MG63 (cell line): ENCODE results near the gene GUCD1. TPM values are rescaled to one million over a fixed set of nuclear protein-coding genes. Genes with fewer than 3 reads are reported as not detected.
A peak's percentile ranks its signal among the peaks of the same experiment; 100 is the strongest.

ENCODE experiments used
- DNase-seq: peaks from one replicate; pipeline ENCODE4 v3.0.0-alpha.2; 2020
- H3K27me3 ChIP-seq: fragments of 250-450 bp; sonication (Bioruptor Pico); 2 replicates; pipeline ENCODE4 v1.5.1; 2020; ENCODE audit warnings: mild to moderate bottlenecking, moderate library complexity
- H3K36me3 ChIP-seq: fragments of 250-450 bp; sonication (Bioruptor Pico); 2 replicates; pipeline ENCODE4 v1.5.1; 2020; ENCODE audit warnings: mild to moderate bottlenecking, moderate library complexity
- H3K4me3 ChIP-seq: fragments of 250-450 bp; sonication (Bioruptor Pico); 2 replicates; pipeline ENCODE4 v1.5.1; 2020; ENCODE audit warnings: mild to moderate bottlenecking, moderate library complexity
- H3K9me3 ChIP-seq: fragments of 250-450 bp; sonication (Bioruptor Pico); 2 replicates; pipeline ENCODE4 v1.5.1; 2020; ENCODE audit warnings: mild to moderate bottlenecking, moderate library complexity
- total RNA-seq: library from RNA; depleted of rRNA; stranded (reverse); fragments of >200 nt; shearing (Covaris generic); gene quantifications from 2 replicates; pipeline ENCODE4 v1.2.3, GENCODE V29; 2014; ENCODE audit warnings: low replicate concordance

Gene GUCD1
- total RNA-seq, 1 experiment from 2014 or later, result 128 TPM

DNA sequence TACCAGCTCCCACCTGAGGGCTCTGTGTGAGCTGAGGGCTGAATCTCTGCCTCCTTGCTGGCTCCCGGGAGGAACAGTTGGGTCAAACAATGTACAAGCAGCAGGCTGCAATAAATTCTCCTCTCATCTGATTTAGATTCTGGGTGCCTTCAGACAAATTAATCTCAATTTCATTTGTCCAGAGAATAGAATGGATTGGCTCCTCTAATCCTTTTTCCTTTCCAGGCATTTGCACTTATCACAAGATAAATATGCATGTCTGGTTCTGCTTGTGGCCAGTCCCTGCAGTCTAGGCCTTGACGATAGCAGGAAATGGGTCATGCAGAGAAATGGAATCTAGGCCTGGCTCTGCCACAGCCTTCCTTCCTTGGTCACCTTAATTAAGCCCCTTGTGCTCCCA lies 31.1 kb downstream of the GUCD1 start:
- H3K9me3 ChIP-seq, result no peaks in the 10 kb centered on the region
- no peaks in the 10 kb centered on the region for H3K36me3 ChIP-seq
- H3K27me3 ChIP-seq, result no peaks in the 10 kb centered on the region
- H3K4me3 ChIP-seq, result no peak overlapping the region
- DNase-seq, result no peak

DNA sequence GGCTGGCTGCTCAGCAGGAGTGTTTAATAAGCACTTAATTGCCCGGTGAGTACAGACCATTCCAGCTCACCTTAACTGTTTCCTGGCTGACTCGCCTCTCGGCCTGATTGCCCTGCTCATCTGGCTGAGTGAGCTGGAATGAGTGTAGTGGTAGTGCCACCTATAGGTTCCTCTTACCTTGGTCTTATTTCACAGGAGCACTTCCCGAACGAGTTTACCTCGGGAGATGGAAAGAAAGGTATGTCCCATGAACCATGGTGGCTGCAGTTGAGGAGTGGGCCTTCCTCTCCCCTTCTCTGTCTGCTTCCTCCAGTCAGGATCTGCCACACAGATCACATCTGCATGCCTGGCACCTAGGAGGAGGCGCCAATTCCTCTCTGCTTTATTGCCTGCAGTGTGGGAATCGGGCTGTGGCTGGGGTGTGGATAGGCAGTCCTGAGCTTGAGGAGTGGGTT lies 33.1 kb downstream of the GUCD1 start:
- H3K4me3 ChIP-seq, result no peak overlapping the region
- no peaks in the 10 kb centered on the region for H3K36me3 ChIP-seq
- H3K27me3 ChIP-seq, result no peaks in the 10 kb centered on the region
- H3K9me3 ChIP-seq, result no peaks in the 10 kb centered on the region
- DNase-seq, result peak; percentile 52

DNA sequence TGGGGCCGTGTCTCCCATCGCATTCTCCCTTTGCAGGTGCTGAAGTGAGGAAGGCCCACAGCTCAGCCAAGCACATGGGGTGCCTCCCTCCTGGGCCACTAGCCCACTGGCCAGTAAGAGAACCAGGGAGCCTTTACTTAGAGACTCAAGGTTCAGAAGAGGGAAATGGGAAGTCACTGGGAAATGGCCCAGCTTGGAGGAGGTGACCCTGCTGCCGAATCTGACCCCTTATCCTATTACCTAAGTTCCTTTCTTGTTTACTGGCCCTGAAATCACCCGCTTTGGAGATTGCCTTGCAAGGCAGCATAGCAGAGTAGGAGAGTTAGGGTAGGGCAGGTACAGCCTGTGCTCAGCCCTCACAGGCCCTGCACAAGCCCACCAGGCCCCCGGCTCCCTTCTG lies 35.4 kb downstream of the GUCD1 start:
- no peaks in the 10 kb centered on the region for H3K27me3 ChIP-seq
- H3K36me3 ChIP-seq, result no peaks in the 10 kb centered on the region
- DNase-seq, result no peak
- no peaks in the 10 kb centered on the region for H3K9me3 ChIP-seq
- H3K4me3 ChIP-seq, result no peak overlapping the region

DNA sequence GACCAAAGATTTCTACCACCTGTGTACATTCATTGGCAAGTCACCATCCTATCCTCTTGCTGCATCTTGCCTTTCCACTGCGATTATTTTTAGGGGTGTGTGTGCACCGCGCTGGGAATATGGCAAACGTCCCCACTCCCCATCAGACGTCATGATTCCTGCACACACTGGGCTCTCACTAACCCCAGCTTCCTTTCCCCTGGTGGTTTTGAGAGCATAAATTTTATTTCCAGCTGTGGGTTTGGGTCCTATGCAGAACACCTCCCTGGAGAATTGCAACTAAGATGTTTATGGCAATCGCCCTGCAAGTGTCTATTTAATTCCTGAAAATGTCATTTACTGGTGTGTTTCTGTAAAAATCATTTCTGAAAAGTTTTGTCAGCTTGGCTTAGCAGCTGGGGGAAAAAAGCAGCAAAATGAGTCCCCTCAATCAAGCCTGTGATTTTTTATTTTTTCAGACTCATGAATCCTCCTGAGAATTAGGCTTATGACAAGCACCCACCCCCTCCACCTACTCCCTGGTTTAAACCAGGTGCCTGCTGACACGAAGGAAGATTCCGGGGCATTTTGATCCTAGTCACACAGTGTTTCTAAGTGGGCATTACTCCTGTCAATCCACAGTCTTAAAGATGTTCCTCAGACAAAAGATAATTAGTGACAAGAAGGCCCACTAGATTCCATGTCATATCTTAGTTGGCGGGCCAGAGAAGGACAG lies 36.0 kb downstream of the GUCD1 start:
- Histone ChIP-seq H3K4me3 (no peak overlapping the region), H3K36me3 (no peaks in the 10 kb centered on the region), H3K27me3 (no peaks in the 10 kb centered on the region), H3K9me3 (no peaks in the 10 kb centered on the region)
- no peak for DNase-seq

DNA sequence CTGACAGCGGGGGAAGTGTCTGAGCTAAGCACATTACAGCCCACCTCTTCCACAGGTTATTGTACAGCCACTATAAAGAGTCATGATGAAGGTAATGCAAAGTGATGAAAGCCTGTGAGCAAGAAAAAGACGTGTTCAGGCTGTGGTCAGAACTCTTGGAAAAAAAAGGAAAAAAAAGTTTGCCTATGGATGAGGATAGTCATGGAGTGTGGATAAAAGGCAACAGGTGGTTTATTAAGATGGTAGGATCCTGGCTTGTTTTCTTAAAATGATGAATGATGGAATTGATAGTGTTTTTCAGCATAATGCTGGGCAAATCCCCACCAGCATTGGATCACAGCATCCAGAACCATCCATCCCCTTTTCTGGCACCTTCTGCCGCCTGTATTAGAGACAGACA lies 36.7 kb downstream of the GUCD1 start:
- H3K36me3 ChIP-seq, result no peaks in the 10 kb centered on the region
- no peaks in the 10 kb centered on the region for H3K9me3 ChIP-seq
- H3K4me3 ChIP-seq, result no peak overlapping the region
- no peak for DNase-seq
- H3K27me3 ChIP-seq, result no peaks in the 10 kb centered on the region

DNA sequence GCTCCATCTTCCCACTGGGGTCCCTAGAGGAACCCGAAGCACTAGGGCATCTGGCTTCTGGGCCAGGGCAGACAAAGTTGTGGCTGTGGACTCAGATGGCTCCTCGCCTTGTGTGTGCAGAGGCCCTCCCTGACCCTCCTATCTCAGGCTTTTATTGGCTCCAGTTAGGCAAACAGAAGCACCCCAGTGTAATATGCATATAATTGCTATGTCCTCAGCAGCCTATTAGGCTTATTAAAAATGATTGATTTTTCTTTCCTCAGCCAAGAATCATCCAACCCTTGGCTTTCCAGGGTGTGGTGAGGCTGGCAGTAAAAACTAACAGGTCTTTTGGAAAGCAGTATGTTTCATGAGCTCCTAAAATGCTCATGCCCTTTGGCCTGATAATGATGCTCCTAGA lies 37.5 kb downstream of the GUCD1 start:
- Histone ChIP-seq H3K36me3 (no peaks in the 10 kb centered on the region), H3K9me3 (no peaks in the 10 kb centered on the region), H3K4me3 (no peak overlapping the region), H3K27me3 (no peaks in the 10 kb centered on the region)
- no peak for DNase-seq

DNA sequence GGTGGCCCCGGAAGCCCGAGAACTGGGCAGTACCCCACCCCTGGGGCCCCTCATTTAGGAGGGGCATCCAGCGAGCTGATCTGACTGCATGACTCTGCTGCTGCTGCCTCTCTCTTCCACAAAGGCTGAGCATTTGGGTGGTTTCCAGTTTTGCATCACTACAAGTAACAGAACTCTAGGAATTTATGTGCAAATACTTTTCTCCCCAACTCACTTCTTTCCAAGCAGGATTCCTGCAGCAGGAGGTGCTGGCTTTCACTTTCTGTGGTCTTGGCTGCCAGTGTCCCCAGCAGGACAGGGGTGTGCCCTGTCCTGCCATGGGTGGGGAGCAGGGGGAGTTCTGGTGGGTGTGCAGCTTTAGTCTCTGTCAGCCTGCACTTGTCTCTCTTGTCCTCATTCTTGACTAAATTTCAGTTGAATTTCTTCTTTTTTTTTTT lies 38.6 kb downstream of the GUCD1 start:
- Histone ChIP-seq H3K9me3 (no peaks in the 10 kb centered on the region), H3K27me3 (no peaks in the 10 kb centered on the region), H3K4me3 (no peak overlapping the region), H3K36me3 (no peaks in the 10 kb centered on the region)
- peak; percentile 52 for DNase-seq

DNA sequence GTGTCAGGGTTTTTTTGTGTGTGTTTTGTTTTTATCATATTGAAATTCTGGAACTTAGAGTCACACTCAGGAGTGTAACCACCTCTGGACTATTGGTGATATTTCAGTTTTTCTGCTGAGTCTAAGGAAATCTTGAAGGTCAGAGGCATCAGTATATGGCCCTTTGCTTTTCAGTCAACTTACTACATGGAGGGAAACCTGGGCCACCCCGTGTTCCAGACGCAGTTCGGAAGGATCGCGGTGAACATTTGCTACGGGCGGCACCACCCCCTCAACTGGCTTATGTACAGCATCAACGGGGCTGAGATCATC lies 40.0 kb downstream of the GUCD1 start:
- H3K36me3 ChIP-seq, result no peaks in the 10 kb centered on the region
- DNase-seq, result no peak
- no peaks in the 10 kb centered on the region for H3K9me3 ChIP-seq
- no peaks in the 10 kb centered on the region for H3K27me3 ChIP-seq
- no peak overlapping the region for H3K4me3 ChIP-seq

DNA sequence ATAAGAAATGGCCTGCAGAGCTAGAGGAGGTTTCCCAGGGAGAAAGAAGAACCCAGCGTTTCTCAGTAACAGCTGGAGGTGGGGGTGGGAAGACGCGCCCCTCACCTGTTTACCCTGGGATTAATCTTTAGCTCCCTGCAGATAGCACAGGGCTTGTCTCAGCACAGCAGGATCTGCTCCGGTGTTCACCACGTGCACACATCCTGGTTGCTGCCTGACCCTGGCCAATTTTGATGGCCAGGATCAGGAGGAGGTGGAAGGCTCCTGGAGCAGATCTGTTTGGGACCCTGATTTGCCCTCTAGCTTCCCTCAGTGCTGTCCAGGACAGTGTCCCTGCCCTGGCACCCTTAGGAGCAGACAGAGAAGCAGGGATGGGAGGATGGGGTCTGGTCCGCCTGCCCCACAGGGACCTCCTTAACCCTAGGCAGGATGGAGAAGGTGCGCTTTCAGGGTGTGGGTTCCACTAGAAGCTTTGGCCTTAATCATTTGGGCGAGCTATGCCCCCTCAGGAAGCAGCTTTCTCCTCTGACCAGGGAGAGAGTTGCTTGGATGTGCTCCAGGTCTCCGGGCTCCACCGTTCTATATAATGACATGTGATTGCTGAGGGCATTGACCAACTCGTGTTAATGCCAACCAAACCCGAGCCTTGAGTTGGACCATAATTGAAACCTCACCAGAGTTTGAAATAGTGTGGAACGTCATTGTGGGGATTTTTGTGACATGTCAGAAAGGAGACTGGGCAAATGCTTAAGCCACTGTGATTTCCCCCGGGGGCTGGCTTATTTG lies 40.5 kb downstream of the GUCD1 start:
- no peaks in the 10 kb centered on the region for H3K36me3 ChIP-seq
- no peaks in the 10 kb centered on the region for H3K9me3 ChIP-seq
- H3K4me3 ChIP-seq, result no peak overlapping the region
- H3K27me3 ChIP-seq, result no peaks in the 10 kb centered on the region
- DNase-seq, result no peak

DNA sequence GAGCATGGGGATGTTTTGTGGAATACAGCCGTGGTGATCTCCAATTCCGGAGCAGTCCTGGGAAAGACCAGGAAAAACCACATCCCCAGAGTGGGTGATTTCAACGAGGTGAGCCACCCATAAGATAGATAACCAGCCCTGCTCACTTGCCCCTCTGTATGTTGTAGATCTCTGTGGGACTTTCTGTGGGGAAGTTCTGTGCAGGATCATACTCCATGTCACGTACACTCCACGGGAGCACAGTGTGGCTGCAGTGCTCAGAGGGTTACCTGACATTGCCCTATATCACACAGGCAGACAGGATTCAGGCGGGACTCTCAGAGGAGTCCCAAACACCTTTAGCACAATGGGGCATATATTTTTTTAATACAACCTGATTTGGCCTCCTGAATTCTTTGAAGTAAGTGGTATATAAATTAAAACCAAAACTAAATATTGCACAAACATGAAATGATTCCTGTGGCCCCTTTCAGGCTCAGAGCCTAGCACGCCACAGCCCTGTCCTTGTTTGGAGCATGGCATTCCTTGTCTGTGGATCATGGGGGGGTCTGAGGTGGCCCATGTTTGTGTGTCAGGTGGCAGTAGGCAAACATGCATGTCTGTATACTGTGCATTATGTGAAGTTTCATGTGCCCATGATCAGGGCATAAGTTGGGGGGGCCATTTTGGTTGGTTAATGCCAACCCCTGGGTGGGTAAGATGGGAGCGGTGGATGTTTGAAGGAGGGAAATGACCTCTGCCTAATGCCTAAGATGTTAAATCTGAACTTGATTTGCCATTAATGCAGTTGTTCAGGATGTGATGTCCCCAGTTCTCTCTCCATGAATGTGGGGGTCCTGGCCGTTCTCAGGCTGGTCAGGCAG lies 41.3 kb downstream of the GUCD1 start:
- H3K36me3 ChIP-seq, result no peaks in the 10 kb centered on the region
- no peaks in the 10 kb centered on the region for H3K27me3 ChIP-seq
- no peak for DNase-seq
- H3K4me3 ChIP-seq, result no peak overlapping the region
- no peaks in the 10 kb centered on the region for H3K9me3 ChIP-seq

DNA sequence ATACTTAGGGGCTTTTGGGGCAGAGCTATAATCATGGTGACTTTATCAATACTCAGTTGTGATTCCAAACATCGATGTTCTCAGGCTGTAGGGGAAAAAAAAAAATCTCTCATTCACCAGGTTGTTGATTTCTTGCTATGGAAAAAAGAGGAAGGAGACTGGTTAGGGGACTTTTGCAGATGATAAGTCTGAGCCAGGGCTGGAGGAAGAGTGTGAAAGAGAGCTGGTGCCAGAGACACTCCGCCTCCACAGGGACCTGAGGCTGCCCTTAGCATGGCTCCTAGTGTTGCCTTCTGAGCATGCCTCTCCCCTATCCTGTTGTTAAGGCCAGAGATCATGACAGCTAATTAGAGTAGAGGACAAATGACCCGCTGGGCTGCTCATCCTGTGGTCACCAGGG lies 42.9 kb downstream of the GUCD1 start:
- H3K9me3 ChIP-seq, result no peaks in the 10 kb centered on the region
- no peak for DNase-seq
- H3K36me3 ChIP-seq, result no peaks in the 10 kb centered on the region
- H3K4me3 ChIP-seq, result no peak overlapping the region
- no peaks in the 10 kb centered on the region for H3K27me3 ChIP-seq

DNA sequence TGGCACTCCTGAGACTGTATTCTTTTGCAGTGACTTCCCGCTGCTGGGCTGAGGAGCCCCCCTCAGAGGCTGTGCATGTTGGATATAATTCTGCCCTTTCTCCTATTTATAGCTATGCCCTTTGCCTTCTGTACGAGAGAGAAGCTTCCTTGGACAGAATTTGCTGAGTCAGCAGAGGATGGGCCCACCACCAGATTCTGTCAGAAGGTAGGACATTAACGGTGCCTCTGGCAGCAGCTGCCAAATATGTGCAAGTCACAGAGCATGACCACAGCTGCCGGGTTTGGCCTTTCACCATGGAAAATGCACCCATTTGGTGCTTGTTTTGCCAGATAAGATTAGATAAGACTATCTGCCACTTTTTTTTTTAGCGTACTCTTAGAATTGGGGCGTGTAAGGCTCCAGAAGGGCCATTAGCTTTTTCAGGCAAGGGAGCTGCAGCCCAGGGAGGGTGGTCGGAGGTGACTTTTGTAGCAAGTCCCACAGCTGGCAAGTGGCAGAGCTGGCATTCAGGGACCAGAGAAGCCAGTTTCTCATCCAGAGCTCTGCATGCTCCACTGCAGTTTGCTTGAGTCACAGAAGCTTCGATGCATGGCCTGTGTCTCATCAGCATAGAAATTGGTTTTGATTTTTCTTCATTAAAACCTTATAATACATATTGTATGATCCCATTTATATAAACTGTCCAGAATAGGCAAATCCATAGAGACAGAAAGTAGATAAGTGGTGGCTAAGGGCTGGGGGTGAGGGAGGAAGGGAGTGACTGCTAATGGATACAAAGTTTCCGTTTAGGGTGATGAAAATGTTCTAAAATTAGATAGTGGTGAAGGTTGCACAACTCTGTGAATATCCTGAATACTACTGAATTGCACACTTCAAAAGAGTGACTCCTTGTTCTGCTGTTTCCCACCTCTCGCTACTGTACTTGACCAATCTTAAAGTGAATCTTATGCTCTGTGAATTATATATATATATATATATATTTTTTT lies 44.0 kb downstream of the GUCD1 start:
- no peak for DNase-seq
- Histone ChIP-seq H3K36me3 (no peaks in the 10 kb centered on the region), H3K27me3 (no peaks in the 10 kb centered on the region), H3K9me3 (no peaks in the 10 kb centered on the region), H3K4me3 (no peak overlapping the region)

DNA sequence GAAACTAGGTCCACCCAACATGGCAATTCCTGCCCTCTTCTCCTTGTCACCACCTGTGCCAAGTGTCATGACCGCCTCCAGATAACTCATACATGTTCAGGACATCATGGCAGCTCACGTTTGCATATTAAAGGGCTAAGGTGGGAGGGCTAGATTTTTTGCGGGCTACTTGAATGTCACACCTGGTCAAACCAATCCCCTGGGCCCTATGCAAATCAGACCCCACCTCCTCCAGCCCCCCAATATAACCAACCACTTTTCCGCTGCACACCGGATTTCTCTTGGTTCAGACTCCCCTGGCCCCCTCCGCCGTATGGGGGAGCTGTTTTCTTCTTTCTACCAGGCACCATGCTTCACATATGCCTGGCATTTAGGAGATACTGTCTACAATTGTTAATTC lies 47.2 kb downstream of the GUCD1 start:
- Histone ChIP-seq H3K27me3 (no peaks in the 10 kb centered on the region), H3K36me3 (no peaks in the 10 kb centered on the region), H3K9me3 (no peaks in the 10 kb centered on the region), H3K4me3 (no peak overlapping the region)
- DNase-seq, result no peak

DNA sequence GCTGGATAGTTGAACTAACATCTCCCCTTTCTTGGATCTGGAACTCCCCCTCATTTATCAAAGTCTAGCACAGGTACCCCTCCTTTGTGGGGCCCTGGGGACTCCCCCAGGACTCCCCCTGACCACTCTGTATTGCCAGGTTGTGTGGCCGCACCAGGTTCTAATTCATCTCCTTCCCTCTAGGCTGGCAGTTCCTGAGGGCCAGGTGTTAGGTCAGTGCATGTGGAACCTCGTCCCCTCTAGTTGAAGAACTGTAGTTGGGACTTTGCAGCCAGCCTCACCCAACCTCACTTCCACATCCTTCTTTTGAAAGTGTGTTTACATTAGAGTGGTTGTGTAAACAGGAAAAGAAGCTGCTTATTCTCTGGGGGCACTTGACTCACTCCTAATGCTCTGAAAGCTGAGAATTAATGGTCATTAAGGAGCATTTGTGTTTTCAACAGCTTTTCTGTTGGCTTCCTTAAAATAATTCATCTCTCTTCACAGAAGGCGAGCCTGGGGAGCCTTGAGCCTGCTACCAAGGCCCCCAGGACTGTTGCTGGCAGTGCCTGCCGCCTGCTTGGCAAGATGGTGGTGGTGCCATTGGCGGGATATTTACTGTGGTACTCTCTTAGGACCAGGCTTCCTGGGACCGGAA lies 48.0 kb downstream of the GUCD1 start:
- Histone ChIP-seq H3K27me3 (no peaks in the 10 kb centered on the region), H3K9me3 (no peaks in the 10 kb centered on the region), H3K4me3 (no peak overlapping the region), H3K36me3 (no peaks in the 10 kb centered on the region)
- no peak for DNase-seq

DNA sequence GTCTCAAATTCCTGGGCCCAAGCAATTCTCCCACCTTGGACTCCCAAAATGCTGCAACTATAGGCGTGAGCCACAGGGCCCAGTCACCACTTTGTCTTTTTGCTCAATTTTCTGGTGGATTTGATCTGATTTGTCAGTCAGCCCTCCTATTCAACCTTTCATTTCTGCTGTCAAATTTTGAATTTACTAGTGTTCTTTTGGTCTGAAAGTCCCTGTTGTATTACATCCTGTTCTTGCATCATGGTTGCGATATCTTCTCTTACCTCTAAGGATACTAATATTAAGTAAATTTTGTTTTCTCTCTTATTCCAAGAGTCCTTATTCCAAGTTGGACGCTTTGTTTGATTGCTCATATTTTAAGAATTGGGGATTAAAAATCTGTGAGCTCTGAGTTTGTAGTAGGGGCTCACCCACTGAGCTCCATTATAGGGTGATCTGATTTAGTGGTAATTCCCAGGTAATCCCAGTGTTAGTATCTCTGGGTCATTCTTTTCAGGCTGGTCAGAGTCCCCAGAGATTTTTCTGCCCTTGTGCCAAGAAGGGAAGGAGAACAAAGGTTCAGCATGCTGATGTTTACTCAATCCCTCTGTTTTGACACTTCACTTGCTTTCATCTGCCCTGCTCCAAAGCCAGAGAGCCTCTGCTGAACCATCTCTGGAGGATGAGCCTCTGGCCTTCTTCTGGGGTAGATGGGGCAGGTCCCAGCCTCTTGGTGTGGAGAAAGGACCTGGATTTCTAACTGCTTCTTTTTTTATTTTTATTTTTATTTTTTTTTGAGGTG lies 49.8 kb downstream of the GUCD1 start:
- Histone ChIP-seq H3K27me3 (no peaks in the 10 kb centered on the region), H3K4me3 (no peak overlapping the region), H3K9me3 (no peaks in the 10 kb centered on the region), H3K36me3 (no peaks in the 10 kb centered on the region)
- no peak for DNase-seq
